HFFc6 (cell line): ENCODE results near the gene ZNF888. TPM values are rescaled to one million over a fixed set of nuclear protein-coding genes. Genes with fewer than 3 reads are reported as not detected.

Experiments
- DNase-seq: peaks from one replicate; pipeline ENCODE4 v3.0.0-alpha.2; 2018
- H3K27ac Mint-ChIP-seq: 2 replicates; pipeline ENCODE4 v1.8.0; 2020; ENCODE audit warnings: mild to moderate bottlenecking, mixed read lengths
- H3K27me3 Mint-ChIP-seq: 2 replicates; pipeline ENCODE4 v1.8.0; 2021; ENCODE audit warnings: mild to moderate bottlenecking, moderate library complexity, mixed read lengths; ENCODE audit not compliant: insufficient read depth
- H3K36me3 Mint-ChIP-seq: 2 replicates; pipeline ENCODE4 v1.8.0; 2021; ENCODE audit warnings: low read depth, mixed read lengths
- H3K4me1 Mint-ChIP-seq: 2 replicates; pipeline ENCODE4 v1.8.0; 2020; ENCODE audit warnings: low read depth, mixed read lengths
- H3K4me3 Mint-ChIP-seq: 2 replicates; pipeline ENCODE4 v1.8.0; 2020; ENCODE audit warnings: mild to moderate bottlenecking, moderate library complexity, mixed read lengths
- H3K9me3 Mint-ChIP-seq: 2 replicates; pipeline ENCODE4 v1.8.0; 2020; ENCODE audit warnings: mild to moderate bottlenecking, mixed read lengths
- CTCF ChIP-seq: fragments of 200-600 bp; sonication (generic); IDR thresholded peaks from 2 replicates; pipeline ENCODE4 v1.5.0; 2021; ENCODE audit warnings: antibody characterized with exemption, mild to moderate bottlenecking
- total RNA-seq, 6 experiments: library from RNA; stranded (reverse); fragmentation: NEBNext Ultra II Directional; extraction: Animal tissue kit (Norgen Biotek cat#: 25700); gene quantifications; 2 replicates in 1 of 6; 3 replicates in 5 of 6; pipeline ENCODE4 v1.2.3, GENCODE V29; 2021

ZNF888 gene
- total RNA-seq, 6 experiments from 2014 or later: 2.2 to 3.1 (median 2.8) TPM

GRCh38 chr19:52959613-52960295 lies 36.5 kb upstream of the ZNF888 start:
- Mint-ChIP-seq H3K27ac (no peak overlapping the region), H3K9me3 (peaks cover 23% of the 10 kb centered on the region; the same call in 1 of the 2 replicates), H3K36me3 (peaks cover 42% of the 10 kb centered on the region), H3K4me3 (no peak overlapping the region), H3K27me3 (no peaks in the 10 kb centered on the region; the same call in none of the 2 replicates), H3K4me1 (peaks cover 22% of the 10 kb centered on the region)
- no peak for DNase-seq
- no peak for TF ChIP-seq CTCF

- no peak for DNase-seq
- Mint-ChIP-seq H3K4me1 (peaks cover 11% of the 10 kb centered on the region), H3K36me3 (peaks cover 54% of the 10 kb centered on the region), H3K9me3 (peaks cover 31% of the 10 kb centered on the region), H3K27me3 (no peaks in the 10 kb centered on the region), H3K27ac (no peak overlapping the region), H3K4me3 (no peak overlapping the region)
- TF ChIP-seq CTCF: no peak
These were observed 34.4 kb upstream of the ZNF888 start for GRCh38 chr19:52957591-52957990.

- Mint-ChIP-seq H3K27me3 (no peaks in the 10 kb centered on the region), H3K4me1 (peaks cover 6% of the 10 kb centered on the region), H3K27ac (no peak overlapping the region), H3K4me3 (no peak overlapping the region), H3K9me3 (peaks cover 38% of the 10 kb centered on the region), H3K36me3 (peaks cover 61% of the 10 kb centered on the region)
- no peak for DNase-seq
- no peak for TF ChIP-seq CTCF
These were observed 33.7 kb upstream of the ZNF888 start for GRCh38 chr19:52956917-52957316.

- Mint-ChIP-seq H3K36me3 (peaks cover 53% of the 10 kb centered on the region), H3K27ac (no peak overlapping the region), H3K27me3 (no peaks in the 10 kb centered on the region), H3K9me3 (peaks cover 69% of the 10 kb centered on the region), H3K4me3 (no peak overlapping the region), H3K4me1 (no peaks in the 10 kb centered on the region)
- no peak for DNase-seq
- no peak for TF ChIP-seq CTCF
These were observed 26.2 kb upstream of the ZNF888 start for GRCh38 chr19:52949422-52949821.

GRCh38 chr19:52948025-52948770 lies 25.0 kb upstream of the ZNF888 start:
- H3K9me3 Mint-ChIP-seq: peaks cover 66% of the 10 kb centered on the region
- H3K4me3 Mint-ChIP-seq: no peak overlapping the region
- H3K27ac Mint-ChIP-seq: no peak overlapping the region
- H3K4me1 Mint-ChIP-seq: no peaks in the 10 kb centered on the region
- no peak for TF ChIP-seq CTCF
- H3K27me3 Mint-ChIP-seq: no peaks in the 10 kb centered on the region
- DNase-seq: no peak
- H3K36me3 Mint-ChIP-seq: peaks cover 49% of the 10 kb centered on the region
